CD1c-positive myeloid dendritic cell (primary cell): ENCODE measurements around the gene CYP4F12.
A peak's percentile ranks its signal among the peaks of the same experiment; 100 is the strongest.
"Not testable (repeated sequence)": the region's sequence is repeated elsewhere in the genome, so short reads cannot be mapped to it uniquely, and the experiment has no call there.

Source experiments
- DNase-seq: peaks from one replicate; pipeline ENCODE4 v3.0.0-alpha.2; 2016; ENCODE audit errors: extremely low spot score

CYP4F12 gene

DNA sequence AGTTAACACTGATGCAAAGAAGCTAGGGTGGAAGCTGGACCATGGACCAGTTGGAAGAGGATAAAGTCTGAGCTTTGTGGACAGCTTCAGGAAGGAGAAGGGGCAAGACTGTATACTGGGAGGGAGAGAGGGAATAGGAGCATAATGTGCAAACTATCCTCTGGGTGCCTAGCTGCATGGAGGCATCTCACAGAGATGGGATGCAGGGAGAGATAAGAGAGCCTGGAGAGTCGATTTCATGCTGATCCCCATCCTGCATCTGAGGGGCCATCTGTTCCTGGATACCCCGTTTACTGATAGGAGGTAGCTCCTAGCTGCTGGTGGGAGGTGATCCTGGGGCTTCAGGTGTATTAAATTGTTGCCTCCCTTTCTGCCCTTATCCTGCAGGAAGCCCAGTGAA is 23.4 kb upstream of the CYP4F12 start:
- DNase-seq, result no peak

DNA sequence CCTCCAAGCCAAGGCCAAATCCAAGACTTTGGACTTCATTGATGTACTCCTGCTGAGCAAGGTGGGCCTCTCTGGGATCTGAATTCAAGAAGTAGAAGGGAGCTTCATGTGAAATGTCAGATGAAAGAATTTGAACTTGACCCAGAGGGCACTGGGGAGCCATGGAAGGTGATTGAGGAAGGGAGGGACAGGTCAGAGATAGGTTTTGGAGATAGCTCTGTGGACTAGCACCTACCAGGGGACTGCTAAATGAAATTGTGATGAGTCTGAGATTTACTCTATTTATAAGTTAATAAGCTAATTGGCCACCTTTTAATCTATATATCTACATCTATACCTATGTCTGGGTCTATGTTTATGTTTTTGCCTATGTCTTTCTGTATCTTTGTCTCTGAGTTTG is 22.8 kb upstream of the CYP4F12 start:
- not testable (repeated sequence) for DNase-seq

DNA sequence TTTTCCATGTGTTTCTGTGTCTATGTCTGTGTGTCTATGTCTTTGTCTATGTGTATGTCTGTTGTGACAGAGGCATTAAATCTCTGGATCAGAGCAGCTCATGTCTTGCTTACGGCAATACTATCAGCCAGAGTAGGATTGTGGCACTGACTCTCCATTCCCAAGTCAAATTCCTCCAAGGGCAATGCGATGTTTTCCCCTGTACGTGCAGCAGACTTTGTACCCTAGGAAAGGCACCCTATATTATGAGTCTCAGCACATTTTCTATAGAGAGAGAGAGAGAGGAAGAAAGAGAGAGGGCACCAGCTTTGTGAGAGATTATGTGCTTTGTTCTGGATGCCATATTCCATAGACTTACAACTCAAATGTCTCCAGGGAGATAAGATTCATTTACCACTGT is 21.1 kb upstream of the CYP4F12 start:
- no peak for DNase-seq

DNA sequence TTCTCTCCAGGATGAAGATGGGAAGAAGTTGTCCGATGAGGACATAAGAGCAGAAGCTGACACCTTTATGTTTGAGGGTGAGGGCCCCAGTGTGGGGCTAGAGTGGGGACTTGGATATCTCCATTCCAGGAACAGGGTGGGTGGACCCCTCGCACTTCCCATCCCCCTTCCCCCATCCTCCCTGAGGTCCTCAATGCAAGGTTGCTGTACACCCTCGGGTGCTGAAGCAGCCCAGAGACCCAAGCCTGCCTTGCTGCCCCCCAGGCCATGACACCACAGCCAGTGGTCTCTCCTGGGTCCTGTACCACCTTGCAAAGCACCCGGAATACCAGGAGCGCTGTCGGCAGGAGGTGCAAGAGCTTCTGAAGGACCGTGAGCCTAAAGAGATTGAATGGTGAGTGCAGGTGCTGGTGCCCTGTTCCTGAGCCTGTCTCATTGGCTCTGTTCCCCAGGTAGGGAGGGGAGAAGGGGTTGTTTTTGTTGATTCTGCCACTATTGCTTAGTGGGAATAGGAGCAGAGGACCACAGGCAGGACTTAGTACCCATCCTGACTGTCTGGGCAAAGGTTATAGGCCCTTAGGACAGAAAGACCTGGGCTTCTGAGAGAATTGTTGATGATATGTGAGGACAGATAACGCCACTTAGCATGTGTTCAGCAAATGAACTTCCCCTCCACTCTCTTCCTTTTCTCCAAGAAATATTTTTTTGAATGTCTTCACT is 20.2 kb upstream of the CYP4F12 start:
- no peak for DNase-seq

DNA sequence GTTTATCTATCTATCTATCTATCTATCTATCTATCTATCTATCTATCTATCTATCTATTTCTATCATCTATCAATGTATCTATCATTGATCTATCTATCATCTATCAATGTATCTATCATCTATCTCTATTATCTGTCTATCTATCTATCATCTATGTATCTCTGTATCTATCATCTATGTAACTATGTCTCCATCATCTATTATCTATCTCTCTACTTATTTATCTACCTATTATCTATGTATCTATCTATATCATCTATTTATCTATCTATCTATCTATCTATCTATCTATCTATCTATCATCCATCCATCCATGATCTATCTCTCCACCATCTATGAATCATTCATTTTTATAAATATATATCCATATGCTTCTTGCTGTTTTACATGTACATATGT is 16.4 kb upstream of the CYP4F12 start:
- DNase-seq, result no peak

DNA sequence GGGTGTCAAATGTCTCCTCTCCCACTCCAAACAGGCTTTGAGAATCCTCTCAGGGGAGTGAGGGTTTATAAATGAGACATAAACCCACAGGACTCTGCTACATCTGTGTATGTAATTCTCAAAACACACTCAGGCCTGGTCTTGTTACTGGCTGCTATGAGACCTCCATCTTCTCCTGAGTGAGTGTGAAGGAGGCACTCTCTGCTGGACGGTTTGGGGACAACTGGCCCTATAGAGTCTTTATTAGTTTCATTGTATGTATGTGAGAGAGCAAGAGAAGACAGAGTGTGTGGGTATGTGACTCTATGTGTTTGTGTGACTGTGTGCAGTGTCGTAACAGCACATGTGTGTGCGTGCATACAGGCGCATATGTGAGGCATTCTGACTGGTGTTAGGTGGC is 9.6 kb upstream of the CYP4F12 start:
- no peak for DNase-seq

DNA sequence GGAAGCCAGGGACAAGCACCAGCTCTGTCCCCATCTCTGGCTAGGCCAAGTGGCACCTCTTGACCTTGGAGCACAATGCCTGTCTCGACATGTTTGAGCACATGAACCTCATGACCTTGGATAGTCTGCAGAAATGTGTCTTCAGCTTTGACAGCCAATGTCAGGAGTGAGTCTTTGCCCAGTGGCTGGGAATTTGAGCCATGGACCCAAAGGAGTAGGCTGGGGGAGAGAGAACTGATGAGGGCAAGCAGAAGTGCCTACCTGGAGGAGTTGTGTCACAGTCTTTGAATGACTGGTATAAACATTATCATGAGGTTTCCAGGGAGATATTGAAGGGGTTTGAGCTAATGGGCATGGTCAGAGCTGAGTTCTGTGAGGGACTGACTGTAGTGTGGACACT is 6.7 kb upstream of the CYP4F12 start:
- DNase-seq, result no peak

DNA sequence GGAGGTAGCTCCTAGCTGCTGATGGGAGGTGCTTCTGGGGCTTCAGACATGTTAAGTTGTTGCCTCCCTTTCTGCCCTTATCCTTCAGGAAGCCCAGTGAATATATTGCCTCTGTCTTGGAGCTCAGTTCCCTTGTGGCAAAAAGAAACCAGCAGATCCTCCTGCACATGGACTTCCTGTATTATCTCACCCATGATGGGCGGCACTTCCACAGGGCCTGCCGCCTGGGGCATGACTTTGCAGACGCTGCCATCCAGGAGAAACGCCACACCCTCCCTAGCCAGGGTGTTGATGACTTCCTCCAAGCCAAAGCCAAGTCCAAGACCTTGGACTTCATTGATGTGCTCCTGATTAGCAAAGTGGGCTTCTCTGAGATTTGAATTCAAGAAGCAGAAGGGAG is 6.0 kb upstream of the CYP4F12 start:
- DNase-seq, result peak; percentile 67

DNA sequence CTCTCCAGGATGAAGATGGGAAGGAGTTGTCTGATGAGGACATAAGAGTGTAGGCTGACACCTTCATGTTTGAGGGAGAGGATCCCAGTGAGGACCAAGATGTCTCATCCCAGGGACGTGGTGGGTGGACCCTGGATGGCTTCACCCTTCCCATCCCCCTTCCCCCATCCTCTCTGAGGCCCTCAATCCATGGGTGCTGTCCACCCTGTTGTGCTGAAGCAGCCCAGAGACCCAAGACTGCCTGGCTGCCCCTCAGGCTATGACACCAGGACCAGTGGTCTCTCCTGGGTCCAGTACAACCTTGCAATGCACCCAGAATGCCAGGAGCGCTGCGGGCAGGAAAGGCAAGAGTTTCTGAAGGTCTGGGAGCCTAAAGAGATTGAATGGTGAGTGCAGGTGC is 3.4 kb upstream of the CYP4F12 start:
- no peak for DNase-seq

DNA sequence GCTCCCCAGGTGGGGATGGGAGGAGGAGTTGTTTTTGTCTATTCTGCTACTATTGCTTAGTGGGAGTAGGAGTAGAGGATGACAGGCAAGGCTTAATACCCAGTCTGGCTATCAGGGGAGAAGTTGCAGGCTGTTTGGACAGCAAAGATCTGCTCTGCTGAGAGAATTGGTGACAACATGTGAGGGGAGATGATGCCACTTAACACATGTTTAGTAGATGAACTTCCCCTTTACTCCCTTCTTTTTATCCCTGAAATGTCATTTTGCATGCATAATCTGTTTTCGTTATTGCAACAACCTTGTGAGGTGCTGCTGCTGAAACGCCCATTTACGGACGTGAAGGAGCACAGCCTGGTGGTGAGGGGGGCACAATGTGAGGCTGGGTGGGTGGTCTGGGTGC is 3.0 kb upstream of the CYP4F12 start:
- DNase-seq, result no peak

DNA sequence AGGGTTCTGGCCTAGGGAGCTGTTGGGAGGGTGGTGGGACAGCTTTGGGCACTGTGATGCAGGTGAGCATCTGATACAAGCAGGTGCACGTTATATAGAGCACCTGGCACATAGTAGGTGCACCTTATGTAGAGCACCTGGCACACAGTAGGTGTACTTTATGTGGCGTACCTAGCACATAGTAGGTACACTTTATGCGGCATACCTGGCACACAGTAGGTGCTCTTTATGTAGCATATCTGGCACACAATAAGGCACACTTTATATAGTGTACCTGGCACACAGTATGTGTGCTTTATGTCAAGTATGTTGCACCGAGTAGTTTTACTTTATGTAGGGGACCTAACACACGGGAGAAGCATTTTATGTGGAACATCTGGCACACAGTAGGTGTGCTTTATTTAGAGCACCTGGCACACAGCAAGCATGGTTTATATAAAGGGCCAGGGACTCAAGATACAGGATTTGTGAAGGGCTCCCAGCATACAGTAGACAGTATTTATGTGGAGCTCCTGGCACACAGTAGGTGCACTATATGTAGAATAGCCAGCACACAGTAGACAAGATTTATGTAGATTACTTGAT is 1.6 kb upstream of the CYP4F12 start:
- no peak for DNase-seq

DNA sequence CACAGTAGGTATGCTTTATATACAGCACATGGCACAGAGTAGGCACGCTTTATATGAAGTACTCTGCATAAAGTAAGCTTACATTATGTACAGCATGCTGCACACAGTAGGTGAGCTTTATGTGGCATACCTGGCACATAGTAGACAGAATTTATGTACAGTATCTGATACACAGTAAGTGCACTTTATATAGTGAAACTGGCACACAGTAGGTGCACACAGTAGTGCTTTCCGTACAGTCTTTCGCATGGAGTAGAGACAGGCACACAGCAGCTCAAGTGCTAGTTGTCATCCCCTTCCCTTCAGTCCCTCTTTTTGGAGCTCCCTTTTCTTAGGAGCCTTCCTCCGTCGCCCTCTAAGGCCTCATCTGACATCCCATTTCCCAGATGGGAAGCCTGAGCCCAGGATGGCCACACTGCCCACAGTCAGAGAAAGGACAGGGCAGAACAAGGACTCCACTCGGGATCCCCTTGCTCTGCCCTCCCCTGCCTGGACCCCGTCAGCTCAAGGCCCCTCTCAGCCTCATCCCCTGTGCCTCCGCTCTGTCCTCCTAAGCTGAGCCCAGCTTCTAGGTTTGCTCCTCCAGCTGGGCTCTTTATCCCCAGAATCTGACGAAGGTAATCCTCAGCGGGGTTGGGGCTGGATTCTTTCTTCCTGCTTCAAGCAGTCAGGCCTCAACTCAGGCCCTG is 852 bp upstream of the CYP4F12 start:
- no peak for DNase-seq

DNA sequence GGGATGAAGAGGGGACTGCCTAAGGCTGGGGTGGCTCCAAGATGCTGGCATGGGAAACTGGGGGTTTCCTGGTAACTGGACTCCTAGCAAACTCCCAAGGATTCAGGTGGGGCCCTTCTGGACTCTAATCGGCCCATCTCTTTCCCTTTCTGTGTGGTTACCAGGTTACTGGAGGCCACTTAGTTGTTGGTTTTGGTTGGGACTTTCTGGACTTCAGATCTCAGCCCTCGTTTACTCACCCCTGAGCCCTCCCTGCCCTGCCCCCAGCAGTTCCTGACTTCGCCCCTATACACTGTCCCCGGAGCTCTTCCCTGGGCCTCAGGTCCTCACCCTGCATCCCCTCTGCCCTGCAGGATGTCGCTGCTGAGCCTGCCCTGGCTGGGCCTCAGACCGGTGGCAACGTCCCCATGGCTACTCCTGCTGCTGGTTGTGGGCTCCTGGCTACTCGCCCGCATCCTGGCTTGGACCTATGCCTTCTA is 328 bp downstream of the CYP4F12 start:
- no peak for DNase-seq

DNA sequence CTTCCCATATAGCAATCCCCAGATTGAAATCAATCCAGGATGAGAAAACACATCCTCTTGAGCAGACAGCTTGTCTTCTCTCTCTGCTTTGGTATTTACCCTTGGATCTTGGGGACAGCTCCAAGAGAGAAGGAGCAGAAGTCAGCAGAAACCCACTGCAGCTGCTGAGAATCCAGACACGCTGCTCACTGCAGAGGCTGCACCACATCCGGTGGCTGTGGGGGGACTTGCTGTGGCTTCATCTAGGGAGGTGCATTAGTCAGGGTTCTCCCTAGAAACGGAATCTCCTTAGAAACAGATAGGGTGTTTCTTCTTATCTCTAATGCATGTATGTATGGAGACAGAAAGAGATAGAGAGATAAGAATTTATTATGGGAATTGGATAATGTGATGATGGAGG is 2.7 kb downstream of the CYP4F12 start:
- peak; percentile 3 for DNase-seq

DNA sequence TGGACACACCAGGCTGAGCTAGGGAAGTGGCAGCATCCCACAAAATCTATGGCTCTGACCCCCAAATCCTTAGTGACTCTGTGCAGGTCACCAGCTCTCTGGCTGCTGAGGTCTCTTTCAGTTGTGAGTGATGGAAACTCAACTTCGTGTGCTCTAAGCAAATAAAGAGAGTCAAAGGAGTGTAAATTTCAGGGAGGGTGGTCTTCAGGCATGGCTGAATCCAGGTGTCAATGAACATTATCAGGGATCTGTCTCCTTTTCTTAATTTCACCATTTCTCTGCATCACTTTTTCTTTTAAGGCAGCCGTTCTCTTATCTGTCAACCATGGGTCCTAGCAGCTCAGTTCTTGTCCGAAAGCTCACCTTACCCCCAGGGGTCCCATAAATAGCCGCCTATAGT is 6.2 kb downstream of the CYP4F12 start:
- DNase-seq, result no peak

DNA sequence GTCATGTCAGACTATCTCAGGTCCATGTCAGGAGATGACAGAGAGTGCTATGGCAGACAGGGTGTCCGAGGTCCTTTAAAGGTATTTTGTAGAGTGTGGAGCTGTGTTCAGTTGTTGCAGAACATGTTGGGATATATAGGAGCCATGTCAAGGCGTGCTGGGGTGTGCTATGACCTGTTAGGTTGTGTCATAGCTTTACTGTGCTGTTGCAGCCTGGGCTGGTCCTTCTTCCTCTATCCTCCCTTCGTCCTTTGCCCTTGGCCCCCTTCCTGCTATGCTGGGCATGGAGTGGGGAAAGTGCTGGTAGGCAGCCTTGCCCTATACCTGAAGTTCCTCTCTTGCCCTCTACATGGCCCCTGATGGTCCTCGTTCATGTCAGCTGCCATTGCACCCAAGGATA is 7.0 kb downstream of the CYP4F12 start:
- not testable (repeated sequence) for DNase-seq

DNA sequence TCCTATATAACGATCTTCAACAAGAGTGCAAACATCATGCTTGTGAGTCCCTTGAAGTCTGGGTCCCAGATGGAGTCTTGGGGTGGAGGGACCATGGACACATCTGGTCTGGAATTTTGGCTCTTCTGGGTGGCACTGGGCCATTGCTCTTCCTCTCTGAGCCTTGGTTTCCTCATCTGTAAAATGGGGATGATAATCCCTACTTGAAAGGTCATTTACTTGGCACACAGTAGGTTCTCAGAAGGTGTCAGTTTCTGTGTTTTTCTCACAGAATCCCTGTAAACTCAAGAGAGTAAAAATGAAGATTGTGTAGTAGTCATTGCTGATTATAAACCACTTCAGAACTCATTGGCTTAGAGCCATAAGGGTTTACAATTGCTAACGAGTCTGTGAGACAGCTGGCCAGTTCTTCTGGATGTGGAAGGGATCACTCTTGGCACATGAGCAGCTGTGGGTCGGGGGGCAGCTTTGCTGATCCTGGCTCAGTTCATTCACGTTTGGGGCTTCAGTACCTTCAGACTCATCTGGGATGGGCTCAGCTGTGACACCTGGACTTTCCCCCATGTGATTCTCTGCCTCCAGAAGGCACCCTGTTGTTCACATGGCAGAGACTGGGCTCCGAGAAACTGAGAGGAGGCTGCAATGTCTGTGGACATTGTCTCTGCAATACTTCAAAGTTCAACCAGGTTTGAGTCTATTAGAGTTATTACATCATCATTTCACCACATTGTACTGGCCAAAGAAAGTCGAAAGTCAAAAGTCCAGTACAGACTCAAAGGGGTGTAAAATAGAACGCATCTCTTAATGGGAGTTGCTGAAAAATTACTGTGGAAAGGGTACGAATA is 7.8 kb downstream of the CYP4F12 start:
- no peak for DNase-seq

DNA sequence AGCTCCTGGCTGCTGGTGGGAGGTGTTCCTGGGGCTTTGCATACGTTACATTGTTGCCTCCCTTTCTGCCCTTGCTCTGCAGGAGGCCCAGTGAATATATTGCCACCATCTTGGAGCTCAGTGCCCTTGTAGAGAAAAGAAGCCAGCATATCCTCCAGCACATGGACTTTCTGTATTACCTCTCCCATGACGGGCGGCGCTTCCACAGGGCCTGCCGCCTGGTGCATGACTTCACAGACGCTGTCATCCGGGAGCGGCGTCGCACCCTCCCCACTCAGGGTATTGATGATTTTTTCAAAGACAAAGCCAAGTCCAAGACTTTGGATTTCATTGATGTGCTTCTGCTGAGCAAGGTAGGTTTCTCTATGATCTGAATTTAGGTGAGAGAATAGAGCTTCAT is 10.5 kb downstream of the CYP4F12 start:
- DNase-seq, result no peak

DNA sequence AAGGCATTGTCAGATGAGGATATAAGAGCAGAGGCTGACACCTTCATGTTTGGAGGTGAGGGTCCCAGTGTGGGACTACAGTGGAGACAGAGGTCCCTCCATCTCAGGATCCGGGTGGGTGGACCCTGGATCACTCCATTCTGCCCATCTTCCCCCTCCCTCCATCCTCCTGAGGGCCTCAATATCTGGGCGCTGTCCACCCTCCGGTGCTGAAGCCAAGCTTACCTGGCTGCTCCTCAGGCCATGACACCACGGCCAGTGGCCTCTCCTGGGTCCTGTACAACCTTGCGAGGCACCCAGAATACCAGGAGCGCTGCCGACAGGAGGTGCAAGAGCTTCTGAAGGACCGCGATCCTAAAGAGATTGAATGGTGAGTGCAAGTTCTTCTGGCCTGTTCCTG is 11.9 kb downstream of the CYP4F12 start:
- no peak for DNase-seq

DNA sequence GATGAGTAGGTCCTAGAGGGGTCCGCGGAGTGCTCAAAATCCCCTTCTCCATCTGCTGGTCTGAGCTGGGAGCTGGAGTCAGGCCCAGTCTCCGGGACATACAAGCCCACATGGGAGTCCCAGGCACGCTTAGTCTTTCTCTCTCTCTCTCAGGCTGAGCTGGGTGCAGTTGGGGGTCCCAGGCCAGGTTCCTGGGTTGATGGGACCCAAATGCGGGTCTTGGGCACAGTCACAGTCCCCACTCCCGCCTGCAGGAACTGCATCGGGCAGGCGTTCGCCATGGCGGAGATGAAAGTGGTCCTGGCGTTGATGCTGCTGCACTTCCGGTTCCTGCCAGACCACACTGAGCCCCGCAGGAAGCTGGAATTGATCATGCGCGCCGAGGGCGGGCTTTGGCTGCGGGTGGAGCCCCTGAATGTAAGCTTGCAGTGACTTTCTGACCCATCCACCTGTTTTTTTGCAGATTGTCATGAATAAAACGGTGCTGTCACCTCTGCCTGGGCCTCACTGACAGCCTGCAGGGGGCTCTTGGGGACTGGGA is 23.8 kb downstream of the CYP4F12 start:
- DNase-seq, result no peak

DNA sequence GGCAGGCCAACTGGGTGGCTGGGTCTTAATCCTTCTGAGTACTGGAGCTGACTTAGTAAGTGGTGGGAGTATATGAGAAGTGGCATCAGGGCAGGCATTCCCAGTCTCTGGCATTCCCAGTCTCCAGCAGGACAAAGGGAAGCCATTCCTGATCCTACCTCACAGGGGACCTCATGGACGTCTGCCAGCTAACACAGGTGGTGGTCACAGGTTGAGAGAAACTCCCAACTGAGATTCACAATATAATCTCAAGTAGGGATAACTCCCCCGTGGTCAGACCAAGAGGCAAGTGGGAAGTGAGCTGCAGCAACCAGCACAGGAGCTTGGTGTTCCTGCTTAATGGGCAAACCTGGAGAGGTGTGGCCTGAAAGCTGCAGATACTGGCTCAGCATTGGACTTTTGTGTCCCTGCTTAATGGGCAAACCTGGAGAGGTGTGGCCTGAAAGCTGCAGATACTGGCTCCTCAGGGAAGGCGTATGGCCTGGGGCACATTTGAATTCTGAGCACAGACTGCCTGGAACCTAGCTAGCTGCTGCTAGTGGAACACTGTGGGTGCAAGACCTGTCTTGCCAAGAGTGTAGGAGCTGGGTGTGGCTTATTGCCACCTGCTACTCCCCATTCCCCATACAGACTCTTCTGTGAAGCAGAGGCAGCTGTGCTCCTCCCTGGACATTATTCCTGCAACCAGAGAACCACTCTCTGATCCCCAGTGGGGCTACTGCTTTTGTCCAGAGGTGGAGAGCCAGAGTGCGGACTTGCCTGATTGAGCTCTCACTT is 29.1 kb downstream of the CYP4F12 start:
- DNase-seq, result no peak
